ENCODE results near the gene DPY30.

- TF ChIP-seq CTCF (optimal IDR thresholded peaks at IDR 0.05 in 1 of 3, IDR thresholded peaks at IDR 0.05 in 1 of 3, conservative IDR thresholded peaks at IDR 0.05 in 1 of 3; ENCODE audit: extremely low read depth in 1 of 3, insufficient read depth in 2 of 3, low read length in 3 of 3) (no peak), EZH2 (IDR thresholded peaks at IDR 0.05; ENCODE audit: low read length) (no peak)
These were observed 25.1 kb upstream of the DPY30 start for GRCh38 chr2:32064713-32065112.
